ENCODE results near the gene AKAP8L.

- TF ChIP-seq CTCF (IDR thresholded peaks at IDR 0.05 in 2 of 3, conservative IDR thresholded peaks at IDR 0.05 in 1 of 3; ENCODE audit: borderline replicate concordance in 1 of 3, insufficient read depth in 1 of 3, low read depth in 2 of 3, low read length in 2 of 3) = no peak
- no peak for TF ChIP-seq JUND (IDR thresholded peaks at IDR 0.05)
- TF ChIP-seq ELF1 (IDR thresholded peaks at IDR 0.05; ENCODE audit: borderline replicate concordance, low read depth) = no peak
- no peak for TF ChIP-seq EZH2phosphoT487 (IDR thresholded peaks at IDR 0.05; ENCODE audit: borderline replicate concordance)
- TF ChIP-seq REST (IDR thresholded peaks at IDR 0.05; ENCODE audit: low read depth) = no peak
Measured at GRCh38 chr19:15423130-15423529, 4.3 kb upstream of the AKAP8L start.

Data from HCT116 (cell line).